ENCODE results near the gene SLC35G3.
"Not testable (repeated sequence)": the region's sequence is repeated elsewhere in the genome, so short reads cannot be mapped to it uniquely, and the experiment has no call there.

SLC35G3 gene

DNA sequence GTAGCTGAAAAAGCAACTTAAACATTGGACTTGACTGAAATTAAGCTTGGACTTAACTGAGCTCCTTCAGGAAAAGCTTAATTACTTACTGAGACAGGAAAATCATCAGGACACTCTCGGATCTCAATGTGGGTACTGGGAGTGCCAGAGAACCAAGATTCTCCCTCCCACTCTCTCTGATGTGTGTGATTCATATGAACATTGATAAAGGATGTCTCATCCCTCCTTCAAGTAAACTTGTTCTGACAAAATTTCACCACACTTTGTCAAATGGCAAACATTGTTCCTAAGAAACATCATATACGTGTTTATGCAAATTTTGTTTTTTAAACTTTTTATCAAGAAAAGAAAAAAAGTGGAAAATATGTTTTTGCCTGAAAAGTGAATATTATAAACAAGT lies 44.6 kb upstream of the SLC35G3 start:
- TF ChIP-seq EZH2phosphoT487 (IDR thresholded peaks at IDR 0.05; ENCODE audit: low read depth), result no peak
- TF ChIP-seq, protein P1, sequence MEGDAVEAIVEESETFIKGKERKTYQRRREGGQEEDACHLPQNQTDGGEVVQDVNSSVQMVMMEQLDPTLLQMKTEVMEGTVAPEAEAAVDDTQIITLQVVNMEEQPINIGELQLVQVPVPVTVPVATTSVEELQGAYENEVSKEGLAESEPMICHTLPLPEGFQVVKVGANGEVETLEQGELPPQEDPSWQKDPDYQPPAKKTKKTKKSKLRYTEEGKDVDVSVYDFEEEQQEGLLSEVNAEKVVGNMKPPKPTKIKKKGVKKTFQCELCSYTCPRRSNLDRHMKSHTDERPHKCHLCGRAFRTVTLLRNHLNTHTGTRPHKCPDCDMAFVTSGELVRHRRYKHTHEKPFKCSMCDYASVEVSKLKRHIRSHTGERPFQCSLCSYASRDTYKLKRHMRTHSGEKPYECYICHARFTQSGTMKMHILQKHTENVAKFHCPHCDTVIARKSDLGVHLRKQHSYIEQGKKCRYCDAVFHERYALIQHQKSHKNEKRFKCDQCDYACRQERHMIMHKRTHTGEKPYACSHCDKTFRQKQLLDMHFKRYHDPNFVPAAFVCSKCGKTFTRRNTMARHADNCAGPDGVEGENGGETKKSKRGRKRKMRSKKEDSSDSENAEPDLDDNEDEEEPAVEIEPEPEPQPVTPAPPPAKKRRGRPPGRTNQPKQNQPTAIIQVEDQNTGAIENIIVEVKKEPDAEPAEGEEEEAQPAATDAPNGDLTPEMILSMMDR (IDR thresholded peaks at IDR 0.05; ENCODE audit: low read depth, low read length), result no peak
- no peak overlapping the region for H3K4me3 ChIP-seq (ENCODE audit: low read length)
- no peak overlapping the region for H3K27ac ChIP-seq (ENCODE audit: low read length)
- no peaks in the 10 kb centered on the region for H3K36me3 ChIP-seq (replicated peaks; ENCODE audit: low read depth, low read length)
- H3K4me2 ChIP-seq (ENCODE audit: low read length), result no peak overlapping the region
- H3K9me3 ChIP-seq (ENCODE audit: insufficient read depth, low read length), result no peaks in the 10 kb centered on the region
- no peak overlapping the region for H3K9ac ChIP-seq (ENCODE audit: low read length)
- peaks cover 12% of the 10 kb centered on the region for H3K4me1 ChIP-seq (ENCODE audit: low read length)
- no peak overlapping the region for H2AFZ ChIP-seq (ENCODE audit: low read depth, low read length)
- no peaks in the 10 kb centered on the region for H4K20me1 ChIP-seq (ENCODE audit: insufficient read depth, low read length)
- peaks cover 8% of the 10 kb centered on the region; the same call in 1 of the 2 replicates for H3K79me2 ChIP-seq (ENCODE audit: low read length)
- H3K27me3 ChIP-seq (ENCODE audit: low read depth, low read length), result no peaks in the 10 kb centered on the region

DNA sequence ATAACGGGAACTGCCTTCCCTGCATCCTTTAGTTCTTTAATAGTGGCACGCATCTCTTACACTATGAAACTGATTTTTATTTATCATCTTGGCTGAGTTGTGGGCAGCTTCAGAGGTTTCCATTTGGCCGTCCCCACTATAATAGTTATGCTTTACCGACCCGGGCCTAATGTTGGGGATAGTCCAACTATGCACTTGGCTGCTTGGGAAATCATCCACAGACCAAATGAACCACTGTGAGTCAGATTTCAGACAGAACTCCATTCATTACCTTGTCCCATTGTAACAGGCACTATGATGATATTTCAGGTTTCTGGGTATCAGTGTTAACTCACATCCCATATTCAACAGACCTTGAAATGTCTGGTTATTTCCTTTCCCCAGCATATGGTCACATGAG lies 42.6 kb upstream of the SLC35G3 start:
- Histone ChIP-seq H3K4me2 (ENCODE audit: low read length) (no peak overlapping the region), H4K20me1 (ENCODE audit: insufficient read depth, low read length) (no peaks in the 10 kb centered on the region), H3K9ac (ENCODE audit: low read length) (no peak overlapping the region), H3K27ac (ENCODE audit: low read length) (no peak overlapping the region), H3K4me3 (ENCODE audit: low read length) (no peak overlapping the region), H3K27me3 (ENCODE audit: low read depth, low read length) (no peaks in the 10 kb centered on the region), H3K79me2 (ENCODE audit: low read length) (no peaks in the 10 kb centered on the region; the same call in 1 of the 2 replicates), H3K4me1 (ENCODE audit: low read length) (peaks cover 10% of the 10 kb centered on the region), H2AFZ (ENCODE audit: low read depth, low read length) (no peak overlapping the region), H3K9me3 (ENCODE audit: insufficient read depth, low read length) (no peaks in the 10 kb centered on the region), H3K36me3 (replicated peaks; ENCODE audit: low read depth, low read length) (no peaks in the 10 kb centered on the region)
- no peak for TF ChIP-seq EZH2phosphoT487 (IDR thresholded peaks at IDR 0.05; ENCODE audit: low read depth)
- TF ChIP-seq, protein P1 (IDR thresholded peaks at IDR 0.05; ENCODE audit: low read depth, low read length), result no peak

DNA sequence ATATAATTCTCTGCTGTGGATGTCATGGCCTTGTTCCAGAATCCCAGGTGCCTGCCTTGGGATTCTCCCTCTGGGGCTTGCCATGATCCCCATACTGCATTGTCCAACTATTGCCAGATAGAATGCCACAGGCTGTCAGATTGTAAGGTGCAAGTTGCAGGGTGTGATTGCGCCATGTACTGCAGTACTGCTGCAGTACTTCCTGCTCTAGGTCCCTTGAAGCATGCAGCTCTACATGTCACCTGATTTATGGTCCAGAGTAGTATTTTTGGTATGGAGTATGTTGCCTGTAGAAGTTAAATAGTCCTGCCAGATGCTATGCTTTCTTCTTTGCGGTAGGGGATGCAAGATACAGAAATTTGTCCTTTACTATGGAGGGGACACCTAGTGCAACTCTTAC lies 41.7 kb upstream of the SLC35G3 start:
- no peaks in the 10 kb centered on the region for H3K36me3 ChIP-seq (replicated peaks; ENCODE audit: low read depth, low read length)
- no peak for TF ChIP-seq EZH2phosphoT487 (IDR thresholded peaks at IDR 0.05; ENCODE audit: low read depth)
- TF ChIP-seq, protein P1 (IDR thresholded peaks at IDR 0.05; ENCODE audit: low read depth, low read length), result no peak

DNA sequence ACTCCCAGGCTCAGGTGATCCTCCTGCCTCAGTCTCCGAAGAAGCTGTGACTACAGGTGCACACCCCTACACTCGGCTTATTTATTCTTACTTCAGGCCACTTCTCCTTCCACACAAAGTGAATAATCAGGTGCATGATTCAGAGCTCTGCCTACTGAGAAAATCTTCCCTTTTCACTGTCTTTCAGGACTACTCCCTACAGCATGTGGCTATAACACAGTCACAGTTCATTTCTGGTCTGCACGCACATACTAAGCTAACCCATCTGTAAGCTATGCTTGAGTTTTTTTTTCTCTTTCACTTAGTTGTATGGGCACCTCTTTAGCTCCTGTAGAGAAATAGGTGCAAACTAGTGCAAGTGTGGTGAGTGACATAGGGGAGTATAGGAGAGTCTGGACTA lies 41.1 kb upstream of the SLC35G3 start:
- Histone ChIP-seq H3K79me2 (ENCODE audit: low read length) (no peaks in the 10 kb centered on the region), H3K4me3 (ENCODE audit: low read length) (no peak overlapping the region), H2AFZ (ENCODE audit: low read depth, low read length) (no peak overlapping the region), H3K9ac (ENCODE audit: low read length) (no peak overlapping the region), H3K9me3 (ENCODE audit: insufficient read depth, low read length) (no peaks in the 10 kb centered on the region), H3K4me1 (ENCODE audit: low read length) (peaks cover 10% of the 10 kb centered on the region), H3K4me2 (ENCODE audit: low read length) (no peak overlapping the region), H3K27ac (ENCODE audit: low read length) (no peak overlapping the region), H3K27me3 (ENCODE audit: low read depth, low read length) (no peaks in the 10 kb centered on the region), H4K20me1 (ENCODE audit: insufficient read depth, low read length) (no peaks in the 10 kb centered on the region), H3K36me3 (replicated peaks; ENCODE audit: low read depth, low read length) (no peaks in the 10 kb centered on the region)
- TF ChIP-seq, protein P1 (IDR thresholded peaks at IDR 0.05; ENCODE audit: low read depth, low read length), result no peak

More for the DNA sequence above, 41.7 kb upstream of the SLC35G3 start:
- no peaks in the 10 kb centered on the region for H4K20me1 ChIP-seq (ENCODE audit: insufficient read depth, low read length)
- no peak overlapping the region for H3K9ac ChIP-seq (ENCODE audit: low read length)
- no peaks in the 10 kb centered on the region for H3K27me3 ChIP-seq (ENCODE audit: low read depth, low read length)
- peaks cover 10% of the 10 kb centered on the region for H3K4me1 ChIP-seq (ENCODE audit: low read length)
- no peak overlapping the region for H2AFZ ChIP-seq (ENCODE audit: low read depth, low read length)
- H3K4me2 ChIP-seq (ENCODE audit: low read length), result no peak overlapping the region
- no peaks in the 10 kb centered on the region for H3K79me2 ChIP-seq (ENCODE audit: low read length)
- no peak overlapping the region for H3K27ac ChIP-seq (ENCODE audit: low read length)
- no peak overlapping the region for H3K4me3 ChIP-seq (ENCODE audit: low read length)
- no peaks in the 10 kb centered on the region for H3K9me3 ChIP-seq (ENCODE audit: insufficient read depth, low read length)

DNA sequence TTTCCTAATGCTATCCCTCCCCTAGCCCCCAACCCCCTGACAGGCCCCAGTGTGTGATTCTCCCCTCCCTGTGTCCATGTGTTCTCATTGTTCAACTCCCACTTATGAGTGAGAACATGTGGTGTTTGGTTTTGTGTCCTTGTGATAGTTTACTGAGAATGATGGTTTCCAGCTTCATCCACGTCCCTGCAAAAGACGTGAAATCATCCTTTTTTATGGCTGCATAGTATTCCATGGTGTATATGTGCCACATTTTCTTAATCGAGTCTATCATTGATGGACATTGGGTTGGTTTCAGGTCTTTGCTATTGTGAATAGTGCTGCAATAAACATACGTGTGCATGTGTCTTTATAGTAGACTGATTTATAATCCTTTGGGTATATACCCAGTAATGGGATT lies 40.1 kb upstream of the SLC35G3 start:
- H3K9me3 ChIP-seq (ENCODE audit: insufficient read depth, low read length); H3K27me3 ChIP-seq (ENCODE audit: low read depth, low read length); H3K4me1 ChIP-seq (ENCODE audit: low read length); H3K4me3 ChIP-seq (ENCODE audit: low read length); H3K9ac ChIP-seq (ENCODE audit: low read length); H2AFZ ChIP-seq (ENCODE audit: low read depth, low read length); H4K20me1 ChIP-seq (ENCODE audit: insufficient read depth, low read length); H3K79me2 ChIP-seq (ENCODE audit: low read length); H3K4me2 ChIP-seq (ENCODE audit: low read length); H3K27ac ChIP-seq (ENCODE audit: low read length); H3K36me3 ChIP-seq (replicated peaks; ENCODE audit: low read depth, low read length): not testable (repeated sequence)
